H9 (cell line): ENCODE data around the gene TBCEL. TPM values are rescaled to one million over a fixed set of nuclear protein-coding genes. Genes with fewer than 3 reads are reported as not detected.

Experiments
- DNase-seq: peaks from one replicate; pipeline ENCODE4 v3.0.0-alpha.2; 2017
- H2AFZ ChIP-seq: one replicate; pipeline ENCODE4 v1.6.1; 2013; ENCODE audit warnings: mild to moderate bottlenecking, low read length, control low read depth, moderate library complexity
- H2AK5ac ChIP-seq: 2 replicates; pipeline ENCODE4 v1.6.1; 2013; ENCODE audit warnings: low read length, control low read depth, mixed read lengths; ENCODE audit not compliant: insufficient read length
- H2BK120ac ChIP-seq: one replicate; pipeline ENCODE4 v1.6.1; 2013; ENCODE audit warnings: low read depth, mild to moderate bottlenecking, low read length, control low read depth, inconsistent platforms; ENCODE audit not compliant: poor library complexity, severe bottlenecking
- H2BK12ac ChIP-seq: 2 replicates; pipeline ENCODE4 v1.6.1; 2013; ENCODE audit warnings: low read length, control low read depth, mixed read lengths, low read depth; ENCODE audit not compliant: insufficient read length
- H2BK15ac ChIP-seq: 2 replicates; pipeline ENCODE4 v1.6.1; 2013; ENCODE audit warnings: low read depth, low read length, control low read depth
- H2BK20ac ChIP-seq: one replicate; pipeline ENCODE4 v1.6.1; 2013; ENCODE audit warnings: low read depth, mild to moderate bottlenecking, low read length, control low read depth, inconsistent platforms; ENCODE audit not compliant: poor library complexity, severe bottlenecking
- H2BK5ac ChIP-seq: 2 replicates; pipeline ENCODE4 v1.6.1; 2013; ENCODE audit warnings: low read length, control low read depth, mixed read lengths; ENCODE audit not compliant: insufficient read length
- H3K14ac ChIP-seq: 2 replicates; pipeline ENCODE4 v1.6.1; 2013; ENCODE audit warnings: low read length, control low read depth; ENCODE audit not compliant: insufficient read depth
- H3K18ac ChIP-seq: 2 replicates; pipeline ENCODE4 v1.6.1; 2013; ENCODE audit warnings: low read depth, mild to moderate bottlenecking, mixed read lengths, low read length, control low read depth; ENCODE audit not compliant: insufficient read length
- H3K23ac ChIP-seq: 2 replicates; pipeline ENCODE4 v1.6.1; 2013; ENCODE audit warnings: low read length, control low read depth, mixed read lengths, low read depth; ENCODE audit not compliant: insufficient read length
- H3K23me2 ChIP-seq: 2 replicates; pipeline ENCODE4 v1.6.1; 2013; ENCODE audit warnings: low read depth, mild to moderate bottlenecking, mixed read lengths, low read length, control low read depth; ENCODE audit not compliant: insufficient read length, poor library complexity, severe bottlenecking
- H3K27ac ChIP-seq: 2 replicates; pipeline ENCODE4 v1.5.1; 2013; ENCODE audit warnings: low read length, control low read depth, mixed read lengths, low read depth; ENCODE audit not compliant: insufficient read length
- H3K27me3 ChIP-seq: 2 replicates; pipeline ENCODE4 v1.6.1; 2013; ENCODE audit warnings: low read length, control low read depth, inconsistent platforms; ENCODE audit not compliant: insufficient read depth
- H3K4ac ChIP-seq: 2 replicates; pipeline ENCODE4 v1.6.1; 2013; ENCODE audit warnings: low read depth, mild to moderate bottlenecking, control low read depth, inconsistent platforms, low read length, moderate library complexity
- H3K4me1 ChIP-seq: 2 replicates; pipeline ENCODE4 v1.6.1; 2013; ENCODE audit warnings: low read length, control low read depth, inconsistent platforms; ENCODE audit not compliant: insufficient read depth
- H3K4me2 ChIP-seq: 2 replicates; pipeline ENCODE4 v1.6.1; 2013; ENCODE audit warnings: low read length, control low read depth, mixed read lengths; ENCODE audit not compliant: insufficient read length, insufficient read depth
- H3K56ac ChIP-seq: 2 replicates; pipeline ENCODE4 v1.6.1; 2013; ENCODE audit warnings: low read depth, mild to moderate bottlenecking, mixed read lengths, low read length, control low read depth; ENCODE audit not compliant: insufficient read length
- H3K79me1 ChIP-seq: 2 replicates; pipeline ENCODE4 v1.6.1; 2013; ENCODE audit warnings: low read depth, mild to moderate bottlenecking, moderate library complexity, low read length, control low read depth, inconsistent platforms; ENCODE audit not compliant: insufficient read depth, poor library complexity, severe bottlenecking
- H3K79me2 ChIP-seq: 2 replicates; pipeline ENCODE4 v1.6.1; 2013; ENCODE audit warnings: low read length, control low read depth, inconsistent platforms; ENCODE audit not compliant: insufficient read depth
- H3K9ac ChIP-seq: 2 replicates; pipeline ENCODE4 v1.6.1; 2013; ENCODE audit warnings: low read length, control low read depth, mixed read lengths; ENCODE audit not compliant: insufficient read length; ENCODE audit errors: extremely low read depth
- H3K9me3 ChIP-seq: one replicate; pipeline ENCODE4 v1.6.1; 2013; ENCODE audit warnings: low read depth, low read length, inconsistent platforms; ENCODE audit not compliant: control insufficient read depth
- H3T11ph ChIP-seq: one replicate; pipeline ENCODE4 v1.6.1; 2013; ENCODE audit warnings: mild to moderate bottlenecking, low read length, control low read depth, inconsistent platforms
- H4K20me1 ChIP-seq: one replicate; pipeline ENCODE4 v1.6.1; 2013; ENCODE audit not compliant: control insufficient read depth, insufficient read length, insufficient read depth
- H4K5ac ChIP-seq: 2 replicates; pipeline ENCODE4 v1.6.1; 2013; ENCODE audit warnings: low read depth, mild to moderate bottlenecking, mixed read lengths, low read length, control low read depth; ENCODE audit not compliant: insufficient read length
- H4K8ac ChIP-seq: replicated peaks from 2 replicates; pipeline ENCODE4 v1.6.1; 2013; ENCODE audit warnings: low read length, control low read depth, mixed read lengths, low read depth; ENCODE audit not compliant: insufficient read length
- H4K91ac ChIP-seq: 2 replicates; pipeline ENCODE4 v1.6.1; 2013; ENCODE audit warnings: low read depth, mild to moderate bottlenecking, moderate library complexity, mixed read lengths, low read length, control low read depth; ENCODE audit not compliant: insufficient read length
- H3K27ac Mint-ChIP-seq, 3 experiments: 2 replicates in 2 of 3; 3 replicates in 1 of 3; pipeline ENCODE4 v1.8.0; 2020 to 2021; ENCODE audit warnings: mixed read lengths in 3 of 3, mild to moderate bottlenecking in 1 of 3, moderate library complexity in 1 of 3
- H3K27me3 Mint-ChIP-seq: 2 replicates; pipeline ENCODE4 v1.8.0; 2021; ENCODE audit warnings: low read depth, mild to moderate bottlenecking, moderate library complexity, mixed read lengths
- H3K36me3 Mint-ChIP-seq, 3 experiments: 2 replicates in 2 of 3; 3 replicates in 1 of 3; pipeline ENCODE4 v1.8.0; 2020 to 2021; ENCODE audit warnings: low read depth in 3 of 3, mixed read lengths in 3 of 3; ENCODE audit not compliant: insufficient read depth in 1 of 3
- H3K4me1 Mint-ChIP-seq, 2 experiments: 2 replicates each; pipeline ENCODE4 v1.8.0; 2020; ENCODE audit warnings: mixed read lengths in 2 of 2
- H3K4me3 Mint-ChIP-seq, 2 experiments: 2 replicates in 1 of 2; 3 replicates in 1 of 2; pipeline ENCODE4 v1.8.0; 2020 to 2021; ENCODE audit warnings: mild to moderate bottlenecking in 2 of 2, mixed read lengths in 2 of 2, moderate library complexity in 1 of 2
- H3K9me3 Mint-ChIP-seq, 2 experiments: 2 replicates in 1 of 2; 3 replicates in 1 of 2; pipeline ENCODE4 v1.8.0; 2020; ENCODE audit warnings: mild to moderate bottlenecking in 2 of 2, mixed read lengths in 2 of 2, moderate library complexity in 1 of 2
- WGBS: extraction: QIAGEN DNeasy Blood & Tissue Kit; methylation state at CpG from one replicate; pipeline ENCODE4 v1.1.7; 2013; ENCODE audit warnings: missing lambda C conversion rate, low lambda C conversion rate, mixed read lengths; ENCODE audit not compliant: insufficient read length; ENCODE audit errors: extremely low coverage; 5-methylcytosine and 5-hydroxymethylcytosine counted together
- total RNA-seq: library from RNA; stranded (reverse); gene quantifications from 2 replicates; pipeline ENCODE4 v1.2.1, GENCODE V29; 2021
- TF ChIP-seq, protein P1 (sequence below): fragments of 200-600 bp; sonication (generic); conservative IDR thresholded peaks from 3 replicates; pipeline ENCODE4 v1.8.0; 2021; ENCODE audit warnings: antibody characterized with exemption, mild to moderate bottlenecking

The TBCEL gene
- total RNA-seq, 1 experiment from 2014 or later, result 17.3 TPM

DNA sequence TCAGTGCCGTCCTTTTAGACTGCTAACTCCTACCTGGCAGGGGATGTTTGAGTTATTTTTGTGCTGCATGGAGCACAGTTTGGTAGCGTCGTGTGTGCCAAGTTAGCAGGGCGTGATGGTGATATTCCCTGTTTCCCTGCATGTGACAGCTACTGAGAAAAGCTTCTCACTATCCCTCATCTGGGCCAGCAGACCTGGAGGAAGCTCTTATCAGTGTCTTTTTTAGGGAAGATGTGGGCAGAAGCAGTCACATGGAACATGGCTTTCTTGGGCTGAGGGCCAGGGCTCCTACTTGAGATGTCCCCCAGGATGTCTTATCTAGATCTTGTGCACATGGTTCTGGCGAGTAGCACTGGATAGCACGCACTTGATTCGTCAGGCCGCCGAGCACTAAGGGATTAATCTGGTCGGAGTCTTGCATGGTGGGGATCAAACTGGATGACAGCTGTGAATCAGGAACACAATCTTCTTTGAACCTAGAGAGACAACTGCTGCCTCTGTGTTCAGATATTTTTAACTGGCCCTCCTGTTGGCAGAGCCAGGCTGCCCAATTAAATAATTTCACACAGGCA, 110.9 kb downstream of the TBCEL start:
- no peaks in the 10 kb centered on the region for H3K27me3 Mint-ChIP-seq
- Histone ChIP-seq H2AFZ (no peak overlapping the region), H3K9ac (no peak overlapping the region), H3K56ac (no peak overlapping the region), H4K5ac (no peak overlapping the region), H3K23me2 (no peaks in the 10 kb centered on the region), H4K8ac (no peak overlapping the region), H3K18ac (no peak overlapping the region), H2BK12ac (no peak overlapping the region), H2BK20ac (no peak overlapping the region), H2BK120ac (no peak overlapping the region), H3K23ac (no peak overlapping the region), H3K14ac (no peak overlapping the region; the same call in 1 of the 2 replicates), H3K79me1 (no peaks in the 10 kb centered on the region), H3K79me2 (no peaks in the 10 kb centered on the region), H3K27me3 (no peaks in the 10 kb centered on the region), H2AK5ac (no peak overlapping the region), H2BK15ac (no peak overlapping the region), H3K4me2 (no peak overlapping the region), H3K4ac (no peak overlapping the region), H3K9me3 (no peaks in the 10 kb centered on the region), H2BK5ac (no peak overlapping the region), H3K4me1 (no peaks in the 10 kb centered on the region), H3T11ph (no peak overlapping the region), H3K27ac (no peak overlapping the region), H4K20me1 (no peaks in the 10 kb centered on the region), H4K91ac (no peak overlapping the region)
- H3K4me3 Mint-ChIP-seq, result no peak overlapping the region
- TF ChIP-seq, protein P1, sequence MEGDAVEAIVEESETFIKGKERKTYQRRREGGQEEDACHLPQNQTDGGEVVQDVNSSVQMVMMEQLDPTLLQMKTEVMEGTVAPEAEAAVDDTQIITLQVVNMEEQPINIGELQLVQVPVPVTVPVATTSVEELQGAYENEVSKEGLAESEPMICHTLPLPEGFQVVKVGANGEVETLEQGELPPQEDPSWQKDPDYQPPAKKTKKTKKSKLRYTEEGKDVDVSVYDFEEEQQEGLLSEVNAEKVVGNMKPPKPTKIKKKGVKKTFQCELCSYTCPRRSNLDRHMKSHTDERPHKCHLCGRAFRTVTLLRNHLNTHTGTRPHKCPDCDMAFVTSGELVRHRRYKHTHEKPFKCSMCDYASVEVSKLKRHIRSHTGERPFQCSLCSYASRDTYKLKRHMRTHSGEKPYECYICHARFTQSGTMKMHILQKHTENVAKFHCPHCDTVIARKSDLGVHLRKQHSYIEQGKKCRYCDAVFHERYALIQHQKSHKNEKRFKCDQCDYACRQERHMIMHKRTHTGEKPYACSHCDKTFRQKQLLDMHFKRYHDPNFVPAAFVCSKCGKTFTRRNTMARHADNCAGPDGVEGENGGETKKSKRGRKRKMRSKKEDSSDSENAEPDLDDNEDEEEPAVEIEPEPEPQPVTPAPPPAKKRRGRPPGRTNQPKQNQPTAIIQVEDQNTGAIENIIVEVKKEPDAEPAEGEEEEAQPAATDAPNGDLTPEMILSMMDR, result no peak
- WGBS, result no CpG with 5 or more reads among the region's 10 CpGs
- H3K9me3 Mint-ChIP-seq, result no peaks in the 10 kb centered on the region
- no peak for DNase-seq
- no peaks in the 10 kb centered on the region for H3K4me1 Mint-ChIP-seq
- no peak overlapping the region for H3K27ac Mint-ChIP-seq
- no peaks in the 10 kb centered on the region for H3K36me3 Mint-ChIP-seq
